HG03060 (cell line): ENCODE measurements around the gene ABCD2.
"Not testable (repeated sequence)": the region's sequence is repeated elsewhere in the genome, so short reads cannot be mapped to it uniquely, and the experiment has no call there.

ENCODE experiments used
- ATAC-seq: cut with Tn5 transposase; IDR thresholded peaks from one replicate; pipeline ENCODE4 v1.9.1; 2021; ENCODE audit warnings: low read depth, moderate number of reproducible peaks; ENCODE audit not compliant: unreplicated experiment

ABCD2 gene

GRCh38 chr12:39619660-39620433 is at the start of gene ABCD2:
ABCD2 (minus strand) TSS chr12:39619803; CDS start chr12:39619615, 188 bp downstream.
- ATAC-seq: peak; percentile 77

DNA sequence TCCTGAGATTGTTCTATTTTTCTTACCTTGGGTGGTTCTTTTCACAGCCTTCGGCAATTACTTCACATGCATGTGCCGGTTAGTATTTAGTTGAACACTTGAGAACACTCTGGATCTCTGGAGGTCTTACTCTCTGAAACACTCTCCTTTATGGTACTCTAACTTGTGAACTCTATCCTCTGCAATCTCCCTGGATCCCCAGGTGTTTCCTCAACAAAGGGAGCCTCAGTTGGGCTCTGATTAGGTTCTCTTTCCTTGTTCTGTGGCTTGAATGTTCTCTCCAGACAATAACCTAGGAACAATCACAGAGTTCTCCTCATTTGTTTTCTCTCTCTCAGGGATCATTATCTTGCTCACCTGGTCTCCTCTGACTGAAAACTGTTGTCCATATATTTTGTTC is 40.5 kb upstream of the ABCD2 start:
- no peak for ATAC-seq

DNA sequence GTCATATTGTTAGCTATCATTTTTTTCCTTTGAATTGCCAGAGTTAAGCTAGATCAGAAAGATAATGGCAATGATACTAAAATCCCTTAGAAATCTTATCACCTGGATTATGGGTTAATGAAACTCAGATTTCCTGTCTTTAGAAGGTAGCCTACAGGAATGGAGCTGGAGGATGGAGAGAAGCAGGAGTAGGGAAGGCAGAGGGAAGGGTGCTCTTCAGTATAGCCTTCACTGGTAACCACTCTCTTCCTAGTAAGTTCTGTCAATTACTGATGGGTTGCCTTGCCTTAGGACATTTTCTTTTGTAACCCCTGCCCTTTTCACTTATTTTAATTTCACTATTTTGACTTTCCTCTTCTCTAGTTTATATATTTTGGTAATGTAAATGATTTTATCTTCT is 27.8 kb upstream of the ABCD2 start:
- ATAC-seq: no peak

DNA sequence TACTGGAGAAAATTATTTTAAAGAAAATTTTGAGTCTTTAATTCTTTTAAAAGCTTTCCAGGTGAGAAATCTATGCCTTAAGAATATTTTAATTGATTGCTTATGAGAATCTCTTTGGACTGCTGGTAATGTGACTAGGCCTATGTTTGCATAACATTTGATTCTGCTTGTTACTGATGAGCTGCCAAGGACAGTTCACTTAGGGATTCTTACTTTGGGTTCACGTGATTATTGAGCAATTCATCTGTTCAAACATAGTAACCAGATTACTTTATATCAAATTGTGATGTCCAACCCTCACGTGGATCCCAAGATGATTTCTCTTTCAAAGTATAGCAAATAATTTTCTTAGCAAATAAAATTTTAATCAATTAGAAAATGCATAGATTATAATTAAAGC is 27.4 kb upstream of the ABCD2 start:
- no peak for ATAC-seq

GRCh38 chr12:39643052-39643451 is 23.4 kb upstream of the ABCD2 start:
- no peak for ATAC-seq

GRCh38 chr12:39638840-39639239 is 19.2 kb upstream of the ABCD2 start:
- ATAC-seq: no peak

DNA sequence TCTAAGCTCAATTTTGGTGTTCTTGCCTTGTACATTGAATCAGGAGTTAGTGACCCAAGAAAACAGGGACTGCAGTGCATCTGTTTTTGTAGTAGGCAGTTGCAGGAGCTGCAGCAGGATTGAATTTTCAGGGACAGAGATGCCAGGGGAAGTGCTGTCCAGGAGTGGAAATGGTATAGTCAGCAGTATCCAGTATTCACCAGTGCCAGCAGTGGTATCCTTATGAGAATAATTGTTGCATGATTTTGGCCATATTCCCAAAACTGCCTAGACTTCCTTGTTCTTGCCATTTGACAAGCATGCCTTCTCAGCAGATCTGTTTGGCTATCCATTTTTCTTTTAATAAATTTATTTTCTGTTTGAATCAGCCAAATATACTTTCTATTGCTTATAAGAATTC is 18.6 kb upstream of the ABCD2 start:
- ATAC-seq: no peak

GRCh38 chr12:39632670-39633069 is 13.1 kb upstream of the ABCD2 start:
- ATAC-seq: no peak

DNA sequence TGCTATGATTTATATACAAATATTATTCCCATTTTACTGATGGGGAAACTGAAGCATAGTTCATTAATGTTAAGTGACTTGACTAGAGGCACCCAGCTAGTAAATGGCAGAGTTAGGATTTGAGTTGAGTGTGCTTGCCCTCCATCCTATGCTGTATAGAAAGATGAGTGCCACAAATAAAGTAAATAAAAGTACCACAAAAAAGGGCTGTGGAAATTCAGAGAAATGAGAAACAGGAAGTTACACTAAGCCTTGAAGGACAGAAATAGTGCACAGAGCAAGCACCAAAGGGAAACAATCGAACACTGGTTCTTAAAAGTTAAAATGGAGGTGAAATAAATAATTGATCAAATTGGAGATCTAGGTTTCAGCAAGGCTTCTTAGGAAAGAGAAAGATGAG is 9.2 kb upstream of the ABCD2 start:
- no peak for ATAC-seq

GRCh38 chr12:39627914-39628313 is 8.3 kb upstream of the ABCD2 start:
- ATAC-seq: no peak

GRCh38 chr12:39626033-39626814 is 6.6 kb upstream of the ABCD2 start:
- ATAC-seq: no peak

DNA sequence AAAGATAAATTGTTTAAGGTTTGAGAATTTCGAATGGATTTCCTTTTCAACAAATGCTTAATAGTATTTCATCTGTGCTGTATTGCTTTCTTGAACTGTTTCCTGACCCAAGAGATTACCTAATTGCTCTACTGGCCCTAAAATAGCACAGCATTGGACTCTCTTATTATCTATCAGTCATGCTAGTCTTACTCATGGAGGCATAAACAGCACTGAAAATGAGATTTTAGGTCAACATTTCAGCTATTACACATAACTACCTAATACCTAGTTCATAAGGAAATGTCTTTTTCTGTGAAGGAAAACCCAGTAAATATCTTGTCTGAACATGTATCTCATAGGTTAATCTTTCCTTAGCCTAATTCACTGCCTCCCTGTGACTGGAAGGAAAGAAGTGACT is 4.3 kb upstream of the ABCD2 start:
- ATAC-seq: no peak

DNA sequence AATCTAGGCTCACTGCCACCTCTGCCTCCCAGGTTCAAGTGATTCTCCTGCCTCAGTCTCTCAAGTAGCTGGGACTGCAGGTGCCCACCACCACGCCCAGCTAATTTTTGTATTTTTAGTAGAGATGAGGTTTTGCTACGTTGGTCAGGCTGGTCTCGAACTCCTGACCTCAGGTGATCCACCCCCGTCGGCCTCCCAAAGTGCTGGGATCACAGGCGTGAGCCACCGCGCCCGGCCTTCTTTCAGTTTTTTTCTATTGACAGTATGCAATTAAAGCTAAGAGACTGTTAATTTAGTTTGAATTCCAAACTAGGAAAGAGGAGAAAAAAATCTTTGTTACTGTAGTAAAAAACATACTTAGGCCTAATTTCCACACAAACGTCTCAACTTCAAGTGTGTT is 3.6 kb upstream of the ABCD2 start:
- ATAC-seq: not testable (repeated sequence)

DNA sequence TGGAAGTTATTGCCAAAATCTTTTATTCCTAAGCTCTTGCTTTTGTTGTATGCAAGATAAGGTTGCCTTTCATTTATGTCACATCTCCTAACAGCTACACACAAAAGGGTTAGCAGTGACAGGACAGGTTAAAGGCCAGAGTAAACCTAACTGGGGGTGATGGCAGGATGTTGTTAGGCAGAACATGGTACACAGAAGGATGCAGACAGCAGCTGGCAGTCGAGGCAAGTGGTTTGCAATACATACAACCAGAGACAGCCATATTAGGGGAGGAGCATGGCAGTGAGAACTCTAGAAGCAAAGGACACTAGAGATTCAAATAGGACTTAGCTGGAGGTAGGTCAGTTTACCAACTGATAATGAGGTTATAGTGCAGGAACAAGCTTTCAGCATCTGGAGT is 2.7 kb upstream of the ABCD2 start:
- no peak for ATAC-seq

DNA sequence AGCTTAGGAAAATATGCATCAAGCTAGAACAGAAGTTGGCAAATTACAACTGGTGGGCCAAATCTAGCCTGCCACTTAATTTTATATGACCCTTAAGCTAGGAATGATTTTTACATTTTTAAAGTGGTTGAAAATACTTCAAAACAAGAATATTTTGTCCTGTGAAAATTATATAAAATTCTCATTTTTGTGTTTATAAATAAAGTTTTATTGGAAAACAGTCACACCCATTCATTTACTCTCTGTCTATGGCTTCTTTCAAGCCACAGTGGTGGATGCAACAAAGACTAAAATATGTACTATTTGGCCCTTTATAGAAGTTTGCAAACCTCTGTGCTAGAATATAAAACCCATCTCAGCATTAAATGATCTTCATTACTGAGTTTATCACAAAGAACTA is 2.1 kb upstream of the ABCD2 start:
- ATAC-seq: no peak

DNA sequence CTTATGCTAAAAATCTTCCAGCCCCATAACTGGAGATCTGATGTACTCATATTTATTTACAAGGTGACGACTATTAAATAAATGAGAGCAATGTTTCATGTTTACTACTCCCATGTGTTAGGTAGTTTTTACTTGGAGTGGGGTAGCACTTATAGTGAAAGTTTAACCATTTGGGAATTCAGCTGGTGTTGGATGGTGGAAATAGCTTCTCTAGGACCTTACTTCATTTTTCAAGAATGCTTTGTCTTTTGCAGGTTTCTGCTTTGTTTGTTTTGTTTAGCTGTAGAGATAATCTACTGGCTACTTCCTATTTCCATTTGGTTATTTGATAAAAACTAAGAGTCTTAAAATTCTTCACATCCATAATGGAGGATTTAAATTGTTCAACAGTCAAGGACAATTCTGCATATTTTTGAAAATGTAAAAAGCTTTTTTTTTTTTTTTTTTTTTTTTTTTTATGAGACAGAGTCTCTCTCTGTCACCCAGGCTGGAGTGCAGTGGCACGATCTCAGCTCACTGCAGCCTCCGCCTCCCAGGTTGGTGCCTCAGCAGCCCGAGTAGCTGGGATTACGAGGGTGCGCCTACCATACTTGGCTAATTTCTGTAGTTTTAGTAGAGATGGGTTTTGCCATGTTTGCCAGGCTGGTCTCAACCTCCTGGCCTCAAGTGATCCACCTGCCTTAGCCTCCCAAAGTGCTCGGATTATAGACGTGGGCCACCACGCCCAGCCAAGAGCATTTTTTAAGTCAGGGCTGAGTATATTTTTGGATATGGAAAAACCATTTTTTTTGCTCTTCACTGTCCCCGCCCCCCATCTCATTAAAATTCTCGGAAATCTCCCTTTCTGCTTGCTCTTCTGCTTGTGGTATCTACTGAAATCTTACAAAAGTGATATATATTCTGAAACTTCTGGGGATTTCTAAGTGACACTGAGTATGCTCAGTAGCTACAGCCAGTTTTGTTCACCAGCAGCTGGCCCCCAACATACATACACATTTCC is 1.4 kb upstream of the ABCD2 start:
- no peak for ATAC-seq

GRCh38 chr12:39619316-39619659 is 315 bp downstream of the ABCD2 start:
- ATAC-seq: peak; percentile 3

GRCh38 chr12:39618701-39619100 is 902 bp downstream of the ABCD2 start:
- ATAC-seq: no peak

DNA sequence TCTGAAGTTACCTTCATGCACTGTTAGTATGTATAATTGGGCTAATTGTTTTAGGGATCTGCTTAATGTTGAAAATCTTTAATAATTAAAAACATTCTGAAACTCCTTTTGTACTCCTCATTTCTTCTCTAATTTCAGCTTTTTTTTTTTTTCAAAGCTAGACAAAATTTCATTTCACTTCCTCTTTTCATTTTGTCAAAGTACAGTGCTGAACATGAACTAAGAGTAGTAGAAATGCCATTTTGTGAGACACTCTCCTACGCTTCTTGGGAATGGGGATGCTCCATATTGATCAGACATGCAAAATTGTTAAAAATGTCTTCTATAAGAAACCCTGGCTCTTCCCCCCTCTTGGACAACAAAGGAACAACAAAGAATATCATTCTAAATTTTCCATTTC is 1.7 kb downstream of the ABCD2 start:
- no peak for ATAC-seq

GRCh38 chr12:39616666-39617065 is 2.9 kb downstream of the ABCD2 start:
- ATAC-seq: no peak

GRCh38 chr12:39616251-39616650 is 3.4 kb downstream of the ABCD2 start:
- no peak for ATAC-seq
